ENCODE data around the gene KRTAP4-8. TPM values are rescaled to one million over a fixed set of nuclear protein-coding genes. Genes with fewer than 3 reads are reported as not detected.
"Not testable (repeated sequence)": the region's sequence is repeated elsewhere in the genome, so short reads cannot be mapped to it uniquely, and the experiment has no call there.

The KRTAP4-8 gene
- not detected for polyA plus RNA-seq (2013, experiment 1 of 2)
- polyA plus RNA-seq (2013, experiment 2 of 2) = not detected

DNA sequence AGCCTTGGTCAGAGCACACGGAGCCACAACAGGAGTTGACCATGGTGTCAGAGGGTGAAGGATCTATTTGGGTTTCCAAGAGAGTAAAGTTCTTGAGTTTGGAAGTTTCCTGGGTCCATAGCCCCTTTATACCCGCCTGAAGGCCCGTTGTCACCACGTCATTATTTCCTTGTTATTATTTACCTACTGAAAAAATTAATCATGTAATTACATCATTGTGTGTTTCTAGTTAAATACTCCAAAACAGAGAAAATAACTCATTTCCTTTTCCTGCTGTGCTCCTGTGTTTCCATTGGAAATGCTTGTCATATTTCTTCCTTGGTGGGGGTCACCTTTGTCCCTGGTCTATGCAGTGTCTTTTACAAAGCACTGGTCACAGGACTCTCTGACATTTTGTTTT is at the start of gene KRTAP4-8:
Gene KRTAP4-8 (minus strand): TSS at position 101 of the 400 bp plus-strand sequence. CDS start 58 bp downstream, at position 43.
- no peak within 1 kb of the TSS for H3K27ac ChIP-seq (ENCODE audit: low read depth, low read length)
- H3K9ac ChIP-seq (ENCODE audit: low read depth, low read length) = no peak within 1 kb of the TSS
- WGBS = 73% methylated on average over 1 of the region's 4 CpGs
- 0 out of 2 replicates have a peak, but pooled peaks cover 3% of the 10 kb centered on the region for H3K9me3 ChIP-seq (ENCODE audit: insufficient read depth, low read depth, low read length)
- H3K27me3 ChIP-seq (ENCODE audit: insufficient read depth, low read length) = no peaks in the 10 kb centered on the region
- H3K4me1 ChIP-seq (ENCODE audit: insufficient read depth, low read length) = no peaks in the 10 kb centered on the region
- H3K36me3 ChIP-seq (ENCODE audit: insufficient read depth, low read length) = no peaks in the 10 kb centered on the region
- H3K4me3 ChIP-seq (ENCODE audit: low read length) = no peak within 1 kb of the TSS

DNA sequence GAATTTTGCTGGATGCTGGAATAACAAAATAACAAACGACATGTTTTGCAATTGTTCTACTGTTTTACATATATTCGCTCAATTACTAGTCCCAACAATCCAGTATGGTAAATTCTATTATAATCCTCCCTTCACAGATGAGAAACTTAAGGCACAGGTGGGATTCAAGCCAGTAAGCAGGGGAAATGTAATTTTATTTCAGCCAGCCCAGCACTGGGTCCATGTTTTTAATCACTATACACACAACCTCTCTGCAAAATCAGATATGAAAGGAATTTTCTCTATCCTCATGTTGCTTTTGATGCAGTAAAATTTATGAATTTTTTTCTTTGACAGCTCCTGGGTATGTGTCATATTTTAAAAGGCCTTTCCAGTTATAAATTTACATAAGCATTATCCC is 47.3 kb upstream of the KRTAP4-8 start:
- Histone ChIP-seq H3K27me3 (ENCODE audit: insufficient read depth, low read length) (no peaks in the 10 kb centered on the region), H3K36me3 (ENCODE audit: insufficient read depth, low read length) (no peaks in the 10 kb centered on the region), H3K4me1 (ENCODE audit: insufficient read depth, low read length) (no peaks in the 10 kb centered on the region), H3K9me3 (ENCODE audit: insufficient read depth, low read depth, low read length) (peaks cover 17% of the 10 kb centered on the region), H3K4me3 (ENCODE audit: low read length) (no peak overlapping the region), H3K27ac (ENCODE audit: low read depth, low read length) (no peak overlapping the region), H3K9ac (ENCODE audit: low read depth, low read length) (no peak overlapping the region)
- 60% methylated on average over 1 of the region's 2 CpGs for WGBS

- no peaks in the 10 kb centered on the region for H3K36me3 ChIP-seq (ENCODE audit: insufficient read depth, low read length)
- H3K27ac ChIP-seq (ENCODE audit: low read depth, low read length) = no peak overlapping the region
- no peak overlapping the region for H3K9ac ChIP-seq (ENCODE audit: low read depth, low read length)
- no peak overlapping the region for H3K4me3 ChIP-seq (ENCODE audit: low read length)
- no peaks in the 10 kb centered on the region for H3K4me1 ChIP-seq (ENCODE audit: insufficient read depth, low read length)
- no peaks in the 10 kb centered on the region for H3K27me3 ChIP-seq (ENCODE audit: insufficient read depth, low read length)
- 87% methylated on average over 1 of the region's 1 CpG for WGBS
- peaks cover 18% of the 10 kb centered on the region for H3K9me3 ChIP-seq (ENCODE audit: insufficient read depth, low read depth, low read length)
Observed at GRCh38 chr17:41144846-41145245, 46.9 kb upstream of the KRTAP4-8 start.

GRCh38 chr17:41141361-41141760 is 43.4 kb upstream of the KRTAP4-8 start:
- Histone ChIP-seq H3K27me3 (ENCODE audit: insufficient read depth, low read length) (no peaks in the 10 kb centered on the region), H3K4me1 (ENCODE audit: insufficient read depth, low read length) (no peaks in the 10 kb centered on the region), H3K27ac (ENCODE audit: low read depth, low read length) (no peak overlapping the region), H3K36me3 (ENCODE audit: insufficient read depth, low read length) (no peaks in the 10 kb centered on the region), H3K9ac (ENCODE audit: low read depth, low read length) (no peak overlapping the region), H3K9me3 (ENCODE audit: insufficient read depth, low read depth, low read length) (peaks cover 22% of the 10 kb centered on the region), H3K4me3 (ENCODE audit: low read length) (no peak overlapping the region)

- Histone ChIP-seq H3K4me1 (ENCODE audit: insufficient read depth, low read length) (no peaks in the 10 kb centered on the region), H3K4me3 (ENCODE audit: low read length) (no peak within 1 kb of the TSS), H3K9ac (ENCODE audit: low read depth, low read length) (no peak within 1 kb of the TSS), H3K9me3 (ENCODE audit: insufficient read depth, low read depth, low read length) (peaks cover 22% of the 10 kb centered on the region), H3K27ac (ENCODE audit: low read depth, low read length) (no peak within 1 kb of the TSS), H3K36me3 (ENCODE audit: insufficient read depth, low read length) (no peaks in the 10 kb centered on the region), H3K27me3 (ENCODE audit: insufficient read depth, low read length) (no peaks in the 10 kb centered on the region)
- 92% methylated on average over 6 of the region's 6 CpGs for WGBS
Observed at GRCh38 chr17:41140360-41141131, 42.6 kb upstream of the KRTAP4-8 start, which contains the start of gene KRTAP4-6. TSS of gene KRTAP4-6 (minus strand) at chr17:41140544. CDS start at chr17:41140487, 57 bp downstream.

DNA sequence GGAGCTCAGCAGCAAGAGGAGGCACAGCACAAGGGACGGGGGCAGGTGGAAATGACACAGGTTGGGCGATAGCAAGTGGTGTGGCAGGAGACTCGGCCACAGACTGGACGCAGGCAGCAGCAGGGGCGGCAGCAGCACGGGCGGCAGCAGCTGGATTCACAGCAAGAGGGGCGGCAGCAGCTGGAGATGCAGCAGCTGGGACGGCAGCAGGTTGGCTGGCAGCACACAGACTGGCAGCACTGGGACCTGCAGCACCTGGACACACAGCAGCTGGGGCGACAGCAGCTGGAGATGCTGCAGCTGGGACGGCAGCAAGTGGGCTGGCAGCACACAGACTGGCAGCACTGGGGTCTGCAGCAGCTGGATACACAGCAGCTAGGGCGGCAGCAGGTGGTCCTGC is 41.9 kb upstream of the KRTAP4-8 start:
- peaks cover 22% of the 10 kb centered on the region for H3K9me3 ChIP-seq (ENCODE audit: insufficient read depth, low read depth, low read length)
- H3K36me3 ChIP-seq (ENCODE audit: insufficient read depth, low read length); H3K9ac ChIP-seq (ENCODE audit: low read depth, low read length); H3K4me1 ChIP-seq (ENCODE audit: insufficient read depth, low read length); H3K27me3 ChIP-seq (ENCODE audit: insufficient read depth, low read length); H3K4me3 ChIP-seq (ENCODE audit: low read length); H3K27ac ChIP-seq (ENCODE audit: low read depth, low read length): not testable (repeated sequence)
- WGBS = 90% methylated on average over 12 of the region's 12 CpGs

DNA sequence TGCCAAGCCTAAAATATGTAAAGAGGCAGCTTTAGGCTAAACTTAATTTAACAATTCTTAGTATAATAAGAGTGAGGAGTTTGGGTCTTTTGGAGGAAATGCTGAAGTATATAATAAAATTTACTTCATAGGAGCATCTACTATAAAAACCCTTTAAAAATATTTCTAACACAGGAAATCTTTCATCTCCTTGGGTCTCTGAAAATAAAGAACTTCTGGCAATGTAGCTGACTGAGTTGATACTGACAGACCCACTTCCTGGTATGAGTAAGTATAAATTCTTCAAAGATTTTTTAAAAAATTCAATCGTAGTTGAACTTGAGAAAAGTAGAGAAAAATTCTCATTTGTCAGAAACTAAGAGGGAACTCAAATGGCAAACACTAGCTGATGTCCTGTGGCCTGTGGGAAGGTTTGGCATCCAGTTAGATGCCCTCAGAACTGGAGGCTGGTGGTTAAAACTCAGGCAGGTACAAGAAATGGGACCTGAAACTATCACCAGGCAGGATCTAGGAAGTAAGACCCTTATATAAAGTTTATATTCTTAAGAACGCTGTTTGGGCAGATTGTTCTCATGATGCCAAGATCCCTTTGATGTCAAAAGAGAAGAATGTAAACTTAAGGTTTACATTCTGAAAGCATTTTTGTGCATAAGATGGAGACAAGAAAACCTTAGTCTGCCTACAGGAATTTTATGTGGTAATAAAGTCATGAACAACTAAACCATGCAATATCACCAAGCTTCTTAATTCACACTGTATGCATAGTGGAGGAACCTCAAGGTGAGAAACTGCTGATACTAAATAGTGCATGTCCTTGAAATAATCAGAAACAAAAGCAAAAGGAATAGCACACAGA is 36.2 kb upstream of the KRTAP4-8 start:
- Histone ChIP-seq H3K4me3 (ENCODE audit: low read length) (no peak overlapping the region), H3K4me1 (ENCODE audit: insufficient read depth, low read length) (no peaks in the 10 kb centered on the region), H3K36me3 (ENCODE audit: insufficient read depth, low read length) (no peaks in the 10 kb centered on the region), H3K27ac (ENCODE audit: low read depth, low read length) (no peak overlapping the region), H3K9me3 (ENCODE audit: insufficient read depth, low read depth, low read length) (0 out of 2 replicates have a peak, but pooled peaks cover 4% of the 10 kb centered on the region), H3K9ac (ENCODE audit: low read depth, low read length) (no peak overlapping the region), H3K27me3 (ENCODE audit: insufficient read depth, low read length) (no peaks in the 10 kb centered on the region)
- 97% methylated on average over 2 of the region's 2 CpGs for WGBS

DNA sequence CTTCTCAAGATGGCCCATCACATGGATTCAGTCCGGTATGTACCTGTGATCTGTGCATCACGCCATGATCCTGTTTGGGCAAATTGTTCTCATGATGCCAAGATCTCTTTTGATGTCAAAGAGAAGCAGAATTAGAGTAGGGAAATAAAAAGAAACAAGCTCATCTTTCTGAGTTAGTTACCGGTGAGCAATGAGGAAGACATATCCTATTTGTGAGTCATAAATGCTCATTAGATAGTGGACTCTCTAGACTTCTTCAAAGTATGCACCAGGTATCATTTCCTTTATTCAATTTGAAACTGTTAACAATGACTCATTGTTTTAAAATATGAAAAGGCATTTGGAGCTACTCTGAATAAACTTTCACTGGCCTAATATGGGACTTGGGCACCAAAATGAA is 34.0 kb upstream of the KRTAP4-8 start:
- no peaks in the 10 kb centered on the region for H3K36me3 ChIP-seq (ENCODE audit: insufficient read depth, low read length)
- 96% methylated on average over 3 of the region's 3 CpGs for WGBS
- no peak overlapping the region for H3K27ac ChIP-seq (ENCODE audit: low read depth, low read length)
- H3K4me3 ChIP-seq (ENCODE audit: low read length) = no peak overlapping the region
- no peaks in the 10 kb centered on the region for H3K4me1 ChIP-seq (ENCODE audit: insufficient read depth, low read length)
- no peaks in the 10 kb centered on the region for H3K27me3 ChIP-seq (ENCODE audit: insufficient read depth, low read length)
- no peaks in the 10 kb centered on the region for H3K9me3 ChIP-seq (ENCODE audit: insufficient read depth, low read depth, low read length)
- no peak overlapping the region for H3K9ac ChIP-seq (ENCODE audit: low read depth, low read length)

DNA sequence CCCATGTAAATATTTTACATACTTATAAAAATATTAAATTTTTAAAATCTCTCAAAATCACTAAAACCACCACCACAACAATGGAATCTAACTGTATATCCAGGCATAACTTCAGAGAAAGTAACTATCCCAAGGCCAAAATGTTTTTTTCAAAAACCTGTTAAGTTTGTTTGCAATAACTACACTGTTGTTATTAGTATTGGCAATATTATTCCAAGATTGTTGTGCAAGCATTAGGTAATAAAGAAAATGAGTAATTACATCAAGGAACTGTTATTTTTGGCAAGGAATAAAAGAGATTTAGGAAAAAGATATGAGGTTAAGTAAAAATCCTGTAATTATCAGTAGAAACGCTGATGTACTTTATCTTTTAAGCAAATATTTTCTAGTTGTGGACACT is 29.4 kb upstream of the KRTAP4-8 start:
- WGBS = 100% methylated on average over 1 of the region's 1 CpG
- H3K27ac ChIP-seq (ENCODE audit: low read depth, low read length) = no peak overlapping the region
- H3K27me3 ChIP-seq (ENCODE audit: insufficient read depth, low read length) = no peaks in the 10 kb centered on the region
- H3K4me3 ChIP-seq (ENCODE audit: low read length) = no peak overlapping the region
- H3K9ac ChIP-seq (ENCODE audit: low read depth, low read length) = no peak overlapping the region
- H3K4me1 ChIP-seq (ENCODE audit: insufficient read depth, low read length) = no peaks in the 10 kb centered on the region
- H3K36me3 ChIP-seq (ENCODE audit: insufficient read depth, low read length) = no peaks in the 10 kb centered on the region
- peaks cover 3% of the 10 kb centered on the region; the same call in 1 of the 2 replicates for H3K9me3 ChIP-seq (ENCODE audit: insufficient read depth, low read depth, low read length)

DNA sequence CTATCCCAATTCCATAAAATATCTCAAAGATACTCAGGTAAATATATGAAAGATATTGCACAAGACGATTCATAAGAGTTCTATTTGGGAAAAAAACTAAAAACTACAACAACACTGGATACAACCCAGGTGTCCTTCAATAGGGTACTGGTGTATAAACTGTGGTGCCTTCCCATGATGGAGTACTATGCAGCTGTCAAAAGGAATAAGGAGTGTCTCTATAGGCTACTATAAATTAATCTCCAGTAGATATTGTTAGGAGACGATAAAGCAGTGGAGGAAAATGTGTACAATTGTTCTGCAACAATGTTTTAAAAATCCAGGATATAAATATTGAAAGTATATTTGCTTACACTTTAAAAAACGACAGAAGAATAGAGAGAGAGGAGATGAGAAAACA is 28.5 kb upstream of the KRTAP4-8 start:
- no peaks in the 10 kb centered on the region for H3K27me3 ChIP-seq (ENCODE audit: insufficient read depth, low read length)
- H3K4me3 ChIP-seq (ENCODE audit: low read length) = no peak overlapping the region
- WGBS = no CpG with 5 or more reads among the region's 3 CpGs

GRCh38 chr17:41125064-41125463 is 27.1 kb upstream of the KRTAP4-8 start:
- peaks cover 5% of the 10 kb centered on the region; the same call in 1 of the 2 replicates for H3K9me3 ChIP-seq (ENCODE audit: insufficient read depth, low read depth, low read length)
- H3K4me1 ChIP-seq (ENCODE audit: insufficient read depth, low read length) = no peaks in the 10 kb centered on the region
- no peaks in the 10 kb centered on the region for H3K36me3 ChIP-seq (ENCODE audit: insufficient read depth, low read length)
- no peaks in the 10 kb centered on the region for H3K27me3 ChIP-seq (ENCODE audit: insufficient read depth, low read length)
- no peak overlapping the region for H3K4me3 ChIP-seq (ENCODE audit: low read length)
- 100% methylated on average over 1 of the region's 2 CpGs for WGBS
- no peak overlapping the region for H3K27ac ChIP-seq (ENCODE audit: low read depth, low read length)
- H3K9ac ChIP-seq (ENCODE audit: low read depth, low read length) = no peak overlapping the region

More for the DNA sequence above, 28.5 kb upstream of the KRTAP4-8 start:
- Histone ChIP-seq H3K9ac (ENCODE audit: low read depth, low read length) (no peak overlapping the region), H3K36me3 (ENCODE audit: insufficient read depth, low read length) (no peaks in the 10 kb centered on the region), H3K4me1 (ENCODE audit: insufficient read depth, low read length) (no peaks in the 10 kb centered on the region), H3K27ac (ENCODE audit: low read depth, low read length) (no peak overlapping the region), H3K9me3 (ENCODE audit: insufficient read depth, low read depth, low read length) (peaks cover 5% of the 10 kb centered on the region; the same call in 1 of the 2 replicates)
